Measurements from ENCODE around the gene TTC23. TPM values are rescaled to one million over a fixed set of nuclear protein-coding genes. Genes with fewer than 3 reads are reported as not detected.

TTC23 gene
- total RNA-seq, 2 experiments from 2014 or later = 0.19 to 0.81 TPM

DNA sequence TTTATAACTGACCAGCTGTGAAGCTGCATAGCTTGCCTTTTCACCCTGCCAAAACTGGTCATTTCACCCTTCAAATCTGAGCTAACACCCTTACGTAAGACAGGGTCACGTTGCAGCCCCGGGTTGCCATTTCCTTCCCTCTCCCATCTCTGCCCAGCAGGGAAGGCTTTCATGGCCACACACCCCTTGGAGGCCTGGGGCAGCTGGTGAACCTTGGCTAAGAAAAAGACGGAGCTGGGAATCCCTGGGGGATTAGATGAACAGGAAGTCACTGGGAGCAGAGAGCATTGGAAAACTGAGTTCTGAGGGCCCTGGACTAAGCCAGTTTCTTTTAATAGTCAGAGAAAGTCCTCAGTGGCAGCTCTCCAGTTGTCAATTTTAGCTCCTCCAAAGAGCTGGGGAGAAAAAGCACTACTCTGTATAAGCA is 67.8 kb downstream of the TTC23 start:
- H3K9me3 Mint-ChIP-seq = no peaks in the 10 kb centered on the region
- intact Hi-C loops (cut with DNase I, micrococcal nuclease) = no loop called here
- TF ChIP-seq, protein P1, sequence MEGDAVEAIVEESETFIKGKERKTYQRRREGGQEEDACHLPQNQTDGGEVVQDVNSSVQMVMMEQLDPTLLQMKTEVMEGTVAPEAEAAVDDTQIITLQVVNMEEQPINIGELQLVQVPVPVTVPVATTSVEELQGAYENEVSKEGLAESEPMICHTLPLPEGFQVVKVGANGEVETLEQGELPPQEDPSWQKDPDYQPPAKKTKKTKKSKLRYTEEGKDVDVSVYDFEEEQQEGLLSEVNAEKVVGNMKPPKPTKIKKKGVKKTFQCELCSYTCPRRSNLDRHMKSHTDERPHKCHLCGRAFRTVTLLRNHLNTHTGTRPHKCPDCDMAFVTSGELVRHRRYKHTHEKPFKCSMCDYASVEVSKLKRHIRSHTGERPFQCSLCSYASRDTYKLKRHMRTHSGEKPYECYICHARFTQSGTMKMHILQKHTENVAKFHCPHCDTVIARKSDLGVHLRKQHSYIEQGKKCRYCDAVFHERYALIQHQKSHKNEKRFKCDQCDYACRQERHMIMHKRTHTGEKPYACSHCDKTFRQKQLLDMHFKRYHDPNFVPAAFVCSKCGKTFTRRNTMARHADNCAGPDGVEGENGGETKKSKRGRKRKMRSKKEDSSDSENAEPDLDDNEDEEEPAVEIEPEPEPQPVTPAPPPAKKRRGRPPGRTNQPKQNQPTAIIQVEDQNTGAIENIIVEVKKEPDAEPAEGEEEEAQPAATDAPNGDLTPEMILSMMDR (IDR thresholded peaks at IDR 0.05) = no peak

DNA sequence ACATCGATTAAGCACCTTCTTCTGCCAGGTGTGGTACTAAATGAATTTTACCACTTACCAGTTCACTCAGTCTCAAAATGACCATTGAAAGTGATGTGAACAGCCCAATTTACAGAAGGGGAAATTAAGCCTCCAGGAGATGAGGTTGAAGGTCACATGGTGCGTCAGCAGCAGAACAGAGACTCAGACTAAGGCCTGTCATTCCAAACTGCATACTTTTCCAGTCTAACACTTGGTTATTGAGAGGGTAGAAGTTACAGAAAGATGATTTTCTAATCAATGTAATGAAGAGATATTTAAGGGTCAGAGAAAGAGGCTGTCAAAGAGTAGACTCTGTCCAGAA is 68.4 kb downstream of the TTC23 start:
- no peak overlapping the region for H3K27ac ChIP-seq (ENCODE audit: low read depth in 1 of 2, low read length in 2 of 2)
- intact Hi-C loops (cut with DNase I, micrococcal nuclease) = no loop called here
- H3K27me3 Mint-ChIP-seq = no peaks in the 10 kb centered on the region
- no peak overlapping the region for H3K4me3 ChIP-seq (ENCODE audit: low read length)
- CTCF ChIA-PET = no interaction called here
- H3K4me1 Mint-ChIP-seq (ENCODE audit: low read depth) = no peaks in the 10 kb centered on the region
- POLR2A ChIA-PET = no interaction called here
- no peak overlapping the region for H3K27ac Mint-ChIP-seq
- H3K4me1 ChIP-seq (ENCODE audit: insufficient read depth, low read length) = no peaks in the 10 kb centered on the region
- TF ChIP-seq, protein P1 (IDR thresholded peaks at IDR 0.05) = no peak
- H3K27me3 ChIP-seq (ENCODE audit: control insufficient read depth in 1 of 2, insufficient read depth in 2 of 2, low read length in 2 of 2) = no peaks in the 10 kb centered on the region
- no peak overlapping the region for H3K4me3 Mint-ChIP-seq
- no peaks in the 10 kb centered on the region for H3K36me3 Mint-ChIP-seq (ENCODE audit: low read depth)
- no peaks in the 10 kb centered on the region for H3K9me3 ChIP-seq (ENCODE audit: control insufficient read depth in 1 of 2, insufficient read depth in 1 of 2, low read length in 2 of 2)
- ATAC-seq (ENCODE audit: poor library complexity) = no peak
- DNase-seq = no peak
- H3K9me3 Mint-ChIP-seq = no peaks in the 10 kb centered on the region
- no peaks in the 10 kb centered on the region for H3K36me3 ChIP-seq (ENCODE audit: insufficient read depth, low read length)

More for the DNA sequence above, 67.8 kb downstream of the TTC23 start:
- Histone ChIP-seq H3K27me3 (ENCODE audit: control insufficient read depth in 1 of 2, insufficient read depth in 2 of 2, low read length in 2 of 2) (no peaks in the 10 kb centered on the region), H3K9me3 (ENCODE audit: control insufficient read depth in 1 of 2, insufficient read depth in 1 of 2, low read length in 2 of 2) (no peaks in the 10 kb centered on the region), H3K4me3 (ENCODE audit: low read length) (no peak overlapping the region), H3K27ac (ENCODE audit: low read depth in 1 of 2, low read length in 2 of 2) (no peak overlapping the region), H3K36me3 (ENCODE audit: insufficient read depth, low read length) (no peaks in the 10 kb centered on the region), H3K4me1 (ENCODE audit: insufficient read depth, low read length) (no peaks in the 10 kb centered on the region)
- Mint-ChIP-seq H3K36me3 (ENCODE audit: low read depth) (no peaks in the 10 kb centered on the region), H3K27me3 (no peaks in the 10 kb centered on the region), H3K4me3 (no peak overlapping the region), H3K4me1 (ENCODE audit: low read depth) (no peaks in the 10 kb centered on the region), H3K27ac (no peak overlapping the region)
- ChIA-PET CTCF (no interaction called here), POLR2A (no interaction called here)
- DNase-seq = no peak
- ATAC-seq (ENCODE audit: poor library complexity) = no peak

DNA sequence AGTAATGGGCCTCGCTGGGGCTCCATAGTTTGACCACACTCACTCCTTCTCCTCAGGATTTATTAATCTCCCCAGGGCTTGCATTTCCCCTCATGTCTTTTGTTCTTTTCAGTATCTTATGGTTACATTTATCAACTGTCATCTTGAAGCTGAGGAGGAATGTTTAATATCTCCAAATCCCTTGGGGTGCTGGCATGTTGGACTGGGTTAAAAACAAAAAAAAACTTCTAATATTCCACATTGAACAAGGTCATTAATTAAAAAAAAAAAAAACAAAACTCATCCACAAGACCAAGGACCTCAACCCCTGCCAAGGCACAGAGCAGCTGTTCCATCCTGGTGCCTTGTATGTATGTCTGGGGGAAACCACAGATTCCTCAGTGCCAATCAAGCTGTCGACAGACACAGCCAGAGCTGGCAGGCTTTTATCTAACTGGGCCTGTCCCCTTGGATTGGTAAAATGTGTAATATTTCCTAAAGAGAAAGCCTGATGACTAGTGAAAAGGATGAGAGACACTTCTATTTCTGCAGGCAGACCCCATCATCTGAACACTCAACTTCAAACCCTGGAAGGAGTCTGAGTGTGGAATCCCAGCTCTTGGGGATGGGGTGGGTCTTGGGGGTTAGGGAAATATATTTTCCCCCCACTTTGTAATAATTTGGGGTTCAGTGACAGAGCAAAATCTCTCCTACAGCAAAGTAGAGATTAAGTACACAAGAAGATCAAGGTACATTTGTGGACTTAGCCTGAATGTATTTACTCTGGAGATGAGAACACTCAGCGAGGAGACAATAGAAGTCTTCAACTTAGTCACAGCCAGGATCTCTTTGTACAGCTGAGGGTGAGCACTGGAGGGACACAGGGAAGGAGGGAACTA is 69.1 kb downstream of the TTC23 start:
- TF ChIP-seq, protein P1 (IDR thresholded peaks at IDR 0.05) = no peak
- Histone ChIP-seq H3K27me3 (ENCODE audit: control insufficient read depth in 1 of 2, insufficient read depth in 2 of 2, low read length in 2 of 2) (no peaks in the 10 kb centered on the region), H3K27ac (ENCODE audit: low read depth in 1 of 2, low read length in 2 of 2) (no peak overlapping the region), H3K9me3 (ENCODE audit: control insufficient read depth in 1 of 2, insufficient read depth in 1 of 2, low read length in 2 of 2) (no peaks in the 10 kb centered on the region), H3K36me3 (ENCODE audit: insufficient read depth, low read length) (no peaks in the 10 kb centered on the region), H3K4me1 (ENCODE audit: insufficient read depth, low read length) (no peaks in the 10 kb centered on the region), H3K4me3 (ENCODE audit: low read length) (no peak overlapping the region)
- DNase-seq = no peak
- H3K4me3 Mint-ChIP-seq = no peak overlapping the region
- no peaks in the 10 kb centered on the region for H3K36me3 Mint-ChIP-seq (ENCODE audit: low read depth)
- no peaks in the 10 kb centered on the region for H3K4me1 Mint-ChIP-seq (ENCODE audit: low read depth)
- ChIA-PET CTCF (no interaction called here), POLR2A (no interaction called here)
- intact Hi-C loops (cut with DNase I, micrococcal nuclease) = no loop called here
- ATAC-seq (ENCODE audit: poor library complexity) = no peak
- no peaks in the 10 kb centered on the region for H3K27me3 Mint-ChIP-seq
- H3K27ac Mint-ChIP-seq = no peak overlapping the region
- no peaks in the 10 kb centered on the region for H3K9me3 Mint-ChIP-seq
